ENCODE measurements around the gene BTF3.
A peak's percentile ranks its signal among the peaks of the same experiment; 100 is the strongest.
"Not testable (repeated sequence)": the region's sequence is repeated elsewhere in the genome, so short reads cannot be mapped to it uniquely, and the experiment has no call there.

Gene BTF3

DNA sequence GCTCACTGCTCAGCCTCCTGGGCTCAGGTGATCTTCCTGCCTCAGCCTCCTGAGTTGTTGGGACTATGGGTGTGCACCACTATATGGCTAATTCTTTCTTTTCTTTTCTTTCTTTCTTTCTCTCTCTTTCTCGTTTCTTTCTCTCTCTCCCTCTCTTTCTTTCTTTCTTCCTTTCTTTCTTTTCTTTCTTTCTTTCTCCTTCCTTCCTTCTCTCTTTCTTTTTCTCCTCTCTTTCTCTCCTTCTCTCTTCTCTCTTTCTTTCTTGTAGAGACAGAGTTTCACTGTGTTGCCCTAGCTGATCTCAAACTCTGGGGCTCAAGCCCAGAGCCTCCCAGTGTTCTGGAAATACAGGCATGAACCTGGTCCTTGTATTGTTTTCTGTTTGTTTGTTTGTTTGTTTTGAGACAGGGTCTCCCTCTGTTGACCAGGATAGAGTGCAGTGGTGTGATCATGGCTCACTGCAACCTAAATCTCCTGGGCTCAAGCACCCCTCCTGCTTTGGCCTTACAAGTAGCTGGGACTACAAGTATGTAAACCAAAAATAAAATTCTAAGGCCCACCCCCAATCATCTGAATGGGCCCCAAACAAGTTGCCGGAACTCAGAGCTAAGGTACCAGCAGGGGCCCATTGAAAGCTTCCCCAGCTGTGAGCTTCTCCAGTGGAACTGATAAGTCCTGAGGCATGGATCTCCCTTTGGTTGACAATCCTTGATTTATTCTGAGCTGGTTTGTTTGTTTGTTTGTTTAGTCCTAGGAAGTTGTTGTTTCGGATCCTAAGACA is 11.9 kb upstream of the BTF3 start:
- DNase-seq (ENCODE audit: low spot score), result no peak

DNA sequence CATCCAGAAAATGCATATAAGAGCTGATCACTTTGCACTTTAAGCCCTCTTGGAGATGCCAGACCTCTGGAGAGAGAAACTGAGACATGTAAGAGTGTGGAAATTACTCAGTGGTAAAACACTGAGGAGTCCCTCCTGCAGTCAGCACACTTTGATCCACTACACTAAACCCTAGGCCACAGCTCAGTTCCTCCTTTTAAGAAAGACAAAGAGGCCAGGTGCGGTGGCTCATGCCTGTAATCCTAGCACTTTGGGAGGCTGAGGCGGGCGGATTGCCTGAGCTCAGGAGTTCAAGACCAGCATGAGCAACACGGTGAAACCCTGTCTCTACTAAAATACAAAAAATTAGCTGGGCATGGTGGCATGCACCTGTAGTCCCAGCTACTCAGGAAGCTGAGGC is 11.0 kb upstream of the BTF3 start:
- DNase-seq (ENCODE audit: low spot score), result not testable (repeated sequence)

DNA sequence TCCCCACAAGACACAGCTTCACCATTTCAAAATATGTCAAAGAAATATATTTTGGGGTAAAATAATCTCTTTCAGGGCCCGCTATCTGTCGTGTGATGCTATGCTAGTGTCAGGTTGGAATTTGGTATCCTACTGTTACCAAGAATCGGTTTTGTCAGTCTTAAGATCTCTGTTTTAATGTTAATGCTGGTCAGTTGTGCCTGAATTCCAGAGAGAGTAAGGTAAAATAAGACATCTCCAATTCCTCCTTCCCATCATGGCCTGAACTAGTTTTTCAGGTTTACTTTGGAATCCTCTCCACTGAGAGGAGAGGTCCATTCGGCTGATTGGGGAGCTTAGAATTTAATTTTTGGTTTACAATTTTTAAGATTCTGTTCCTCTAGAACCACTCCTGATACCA is 10.4 kb upstream of the BTF3 start:
- DNase-seq (ENCODE audit: low spot score), result no peak

DNA sequence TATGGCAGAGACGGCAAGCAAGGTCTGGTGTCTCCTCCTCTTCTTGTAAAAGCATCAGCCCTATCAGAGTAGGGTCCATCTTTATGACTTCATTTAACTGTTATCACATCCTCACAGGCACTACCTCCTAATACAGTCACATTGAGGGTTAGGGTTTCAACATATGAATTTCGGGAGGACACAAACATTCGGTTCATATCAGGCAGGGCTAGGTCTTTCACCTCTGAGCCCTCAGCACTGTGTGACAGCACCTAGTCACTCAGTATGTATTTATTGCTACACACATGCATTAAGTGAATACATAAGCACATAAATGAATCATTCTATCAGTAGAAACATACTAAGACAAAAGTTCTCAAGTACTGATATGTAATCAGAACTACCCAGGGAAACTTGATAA is 9.4 kb upstream of the BTF3 start:
- DNase-seq (ENCODE audit: low spot score), result no peak

DNA sequence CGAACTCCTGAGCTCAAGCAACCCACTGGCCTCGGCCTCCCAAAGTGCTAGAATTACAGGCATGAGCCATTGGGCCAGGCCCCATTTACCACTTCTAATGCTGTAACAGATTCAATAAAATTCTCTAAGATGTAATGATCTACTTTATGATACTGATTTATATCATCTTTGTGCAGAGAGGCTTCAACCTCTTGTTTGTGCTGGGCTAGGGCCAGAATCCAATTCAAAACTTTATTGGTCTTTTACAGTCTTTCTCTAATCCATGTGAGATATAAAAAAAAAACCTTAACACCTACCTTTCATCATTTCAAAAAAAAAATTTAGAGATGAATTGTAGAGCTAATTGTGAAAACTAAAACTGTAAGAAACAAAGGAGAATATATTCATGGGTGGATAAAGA is 8.2 kb upstream of the BTF3 start:
- no peak for DNase-seq (ENCODE audit: low spot score)

DNA sequence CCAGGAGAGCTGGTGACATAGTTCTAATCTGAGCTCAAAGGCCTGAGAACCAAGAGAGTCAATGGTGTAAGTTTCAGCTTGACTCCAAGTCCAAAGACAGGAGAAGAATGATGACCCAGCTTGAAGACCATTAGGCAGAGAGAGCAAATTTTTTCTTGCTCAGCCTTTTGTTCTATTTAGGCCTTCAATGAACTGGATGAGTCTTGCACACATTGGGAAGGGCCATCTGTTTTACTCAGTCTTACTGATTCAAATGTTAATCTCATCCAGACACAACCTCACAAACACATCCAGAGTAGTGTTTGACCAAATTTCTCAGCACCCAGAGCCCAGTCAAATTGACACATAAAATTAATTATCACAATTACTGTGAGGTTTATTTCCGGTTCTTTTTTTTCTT is 7.1 kb upstream of the BTF3 start:
- no peak for DNase-seq (ENCODE audit: low spot score)

DNA sequence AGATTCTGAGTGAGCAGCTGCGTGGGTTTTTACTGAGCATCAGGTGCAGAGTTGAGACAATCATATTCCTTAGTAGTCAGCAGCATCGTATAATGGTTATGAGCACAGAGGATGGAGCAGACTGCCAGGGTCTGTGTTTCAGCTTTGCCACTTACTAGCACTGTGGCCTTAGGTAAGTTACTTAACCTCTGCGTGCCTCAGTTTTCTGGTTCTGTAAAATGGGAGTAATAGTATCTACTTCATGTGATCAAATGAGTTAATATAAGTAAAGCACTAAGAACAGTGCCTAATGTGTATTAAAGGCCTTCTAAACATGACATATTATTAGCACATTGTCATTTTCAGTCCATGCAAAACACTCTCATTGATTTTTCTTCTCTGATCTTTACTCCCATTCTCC is 4.8 kb upstream of the BTF3 start:
- no peak for DNase-seq (ENCODE audit: low spot score)

DNA sequence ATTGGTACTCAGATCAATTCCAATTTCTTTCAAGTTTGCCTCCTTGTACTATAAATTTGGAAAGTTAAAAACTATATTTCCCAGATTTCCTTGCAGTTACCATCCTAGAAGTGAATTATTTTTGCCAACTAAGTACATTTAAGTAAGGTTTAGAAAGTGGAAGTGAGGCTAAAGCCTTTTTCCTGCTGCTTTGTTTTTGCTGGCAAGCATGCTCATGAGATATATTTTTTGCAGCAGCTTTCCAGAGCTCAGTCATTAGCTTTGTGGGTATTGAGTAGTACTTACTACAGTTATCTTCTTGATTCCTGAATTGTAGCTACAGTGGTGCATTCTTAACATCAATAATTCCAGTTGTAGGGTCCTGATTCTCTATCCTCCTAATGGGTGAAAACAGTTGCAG is 3.5 kb upstream of the BTF3 start:
- no peak for DNase-seq (ENCODE audit: low spot score)

DNA sequence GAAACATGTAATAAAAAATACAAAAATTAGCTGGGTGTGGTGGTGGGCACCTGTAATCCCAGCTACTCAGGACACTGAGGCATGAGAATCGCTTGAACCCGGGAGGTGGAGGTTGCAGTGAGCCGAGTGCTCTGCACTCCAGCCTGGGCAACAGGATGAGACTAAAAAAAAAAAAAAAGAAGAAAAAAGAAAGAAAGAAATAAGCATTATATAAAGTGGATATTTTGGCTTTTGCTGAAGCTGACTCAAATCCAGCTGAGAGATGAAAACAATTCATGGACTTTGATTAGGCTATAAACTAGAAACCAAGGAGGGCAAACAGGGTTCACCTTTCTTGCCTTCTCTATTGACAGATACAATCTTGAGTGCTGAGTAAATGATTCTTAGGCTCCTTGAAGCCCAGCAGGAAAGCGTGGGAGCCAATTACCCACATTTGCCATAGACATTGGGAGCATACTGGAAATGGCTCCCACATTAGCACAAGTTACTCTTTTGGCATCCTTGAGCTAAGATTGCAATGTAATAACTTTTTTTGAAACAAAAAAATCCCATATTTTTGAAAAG is 2.4 kb upstream of the BTF3 start:
- no peak for DNase-seq (ENCODE audit: low spot score)

DNA sequence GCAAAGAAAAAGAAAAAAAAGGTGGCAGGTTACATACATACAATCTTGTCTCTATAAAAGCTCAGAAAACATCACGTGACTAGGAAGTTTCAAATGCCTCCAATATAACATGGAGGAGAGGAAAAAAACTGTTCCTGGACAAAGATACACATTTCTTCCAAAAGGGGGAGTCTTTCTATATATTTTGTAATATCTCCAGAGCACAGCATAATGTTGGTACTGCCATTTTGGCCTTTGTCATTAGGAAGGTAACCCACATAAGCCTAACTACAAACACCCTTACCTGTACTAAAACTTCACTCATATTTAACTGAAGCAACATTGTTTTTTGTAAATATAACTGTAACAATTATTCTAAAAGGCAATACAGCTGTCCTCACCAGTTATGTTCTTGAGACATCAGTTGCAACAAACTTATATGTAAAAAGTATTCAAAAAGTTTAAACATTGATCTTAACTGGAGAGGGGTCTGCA is 1.2 kb upstream of the BTF3 start:
- no peak for DNase-seq (ENCODE audit: low spot score)

DNA sequence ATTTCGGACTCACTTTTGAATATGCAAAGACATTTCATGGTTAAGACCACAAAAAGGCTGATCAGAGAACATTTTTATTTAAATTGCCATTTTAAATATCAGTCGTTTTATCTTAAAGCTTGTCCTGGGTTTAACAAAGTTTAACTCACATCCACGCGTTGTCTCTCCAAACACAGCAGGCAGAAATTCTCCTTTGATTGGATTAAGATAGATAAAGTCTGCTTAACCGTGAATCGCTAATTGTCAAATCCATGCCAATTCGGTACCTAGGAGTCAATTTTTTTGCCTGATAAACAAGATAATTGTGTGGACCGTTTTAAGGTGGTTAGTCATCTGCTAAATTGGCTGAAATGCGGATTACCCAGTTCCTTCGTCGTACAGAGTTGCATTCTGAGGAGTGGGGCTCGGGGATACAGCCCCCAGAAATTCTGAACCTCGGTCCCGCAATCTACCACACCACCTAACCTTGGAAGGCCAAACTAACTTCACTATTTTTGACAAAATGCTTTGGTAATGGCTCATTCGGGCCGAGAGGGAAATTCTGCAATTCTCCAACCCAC is 665 bp upstream of the BTF3 start:
- DNase-seq (ENCODE audit: low spot score), result no peak

DNA sequence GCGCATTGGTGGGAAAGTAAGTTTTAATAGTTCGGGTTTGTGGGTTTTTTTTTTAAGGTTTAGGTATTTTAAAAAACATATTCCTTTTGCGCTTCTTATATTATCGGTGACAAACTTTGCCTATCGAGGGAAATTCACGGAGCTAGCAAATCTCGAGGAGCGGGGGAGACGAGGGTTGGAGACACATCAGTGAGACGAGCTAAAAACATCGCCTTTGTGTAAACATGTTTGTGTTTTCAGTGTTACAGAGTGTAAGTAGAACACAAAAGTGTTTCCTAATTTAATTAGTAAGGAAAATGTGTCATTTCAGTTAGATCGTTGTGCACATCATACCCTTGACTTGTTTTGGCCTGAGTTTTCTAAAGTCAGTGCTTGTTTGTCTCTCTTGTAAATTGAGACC is 945 bp downstream of the BTF3 start:
- no peak for DNase-seq (ENCODE audit: low spot score)

DNA sequence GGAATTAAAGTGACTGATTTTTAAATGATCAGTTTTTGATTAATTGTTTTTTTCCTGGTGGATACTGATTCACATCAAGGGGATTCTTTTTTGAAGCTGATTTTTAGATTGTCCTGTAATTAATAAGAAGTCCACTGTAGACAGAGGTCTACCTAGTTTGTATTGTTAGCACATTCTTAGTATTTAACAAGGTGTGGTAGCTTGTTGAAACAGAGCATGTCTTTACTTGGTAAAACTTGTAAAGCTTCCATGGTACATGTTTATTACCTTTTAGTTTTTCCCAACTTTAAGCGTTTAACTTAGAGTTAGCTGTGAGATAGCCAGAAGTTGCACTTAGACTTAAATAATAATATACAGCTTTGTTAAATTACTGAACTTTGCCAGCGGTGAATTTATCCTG is 1.5 kb downstream of the BTF3 start:
- no peak for DNase-seq (ENCODE audit: low spot score)

DNA sequence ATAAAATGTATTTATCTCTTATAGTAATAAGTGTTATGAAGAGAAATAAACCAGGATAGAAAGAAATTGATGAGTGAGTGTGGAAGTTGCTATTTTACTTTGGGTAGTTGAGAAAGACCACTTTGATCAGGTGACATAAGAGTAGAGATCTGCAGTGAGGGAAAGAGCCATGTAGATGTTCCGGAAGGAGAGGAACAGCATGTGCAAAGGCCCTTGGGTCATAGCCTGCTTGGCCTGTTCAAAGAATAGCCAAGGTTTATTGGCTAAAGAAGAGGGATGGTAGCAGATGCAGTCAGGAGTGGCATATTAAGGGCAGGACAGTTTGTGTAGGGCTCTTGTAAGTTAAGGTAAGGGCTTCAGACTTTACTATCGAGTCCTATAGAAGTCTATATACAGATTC is 3.2 kb downstream of the BTF3 start:
- DNase-seq (ENCODE audit: low spot score), result no peak

DNA sequence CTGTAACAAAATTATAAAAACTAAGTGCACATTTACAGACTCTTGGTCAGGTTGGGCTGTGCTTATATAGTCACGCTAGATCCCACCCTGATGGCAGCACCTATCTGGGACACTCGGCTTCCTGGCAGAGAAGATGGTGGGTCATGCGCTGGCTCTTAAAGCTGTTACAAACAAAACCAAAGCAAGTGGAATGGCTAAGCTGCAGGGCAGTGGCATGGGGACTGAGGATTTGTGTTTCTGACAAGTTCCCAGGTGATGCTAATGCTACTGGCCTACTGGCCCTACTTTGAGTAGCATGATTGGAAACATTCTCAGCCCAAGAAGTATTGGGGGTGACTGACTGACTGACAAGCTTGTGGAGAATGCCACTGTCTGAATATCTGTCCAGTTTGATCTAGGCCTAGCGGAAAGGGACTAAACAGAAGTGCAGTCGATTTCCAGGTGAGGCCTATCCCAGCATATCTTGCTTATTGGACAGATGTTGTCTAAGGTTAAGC is 8.3 kb downstream of the BTF3 start:
- no peak for DNase-seq (ENCODE audit: low spot score)

DNA sequence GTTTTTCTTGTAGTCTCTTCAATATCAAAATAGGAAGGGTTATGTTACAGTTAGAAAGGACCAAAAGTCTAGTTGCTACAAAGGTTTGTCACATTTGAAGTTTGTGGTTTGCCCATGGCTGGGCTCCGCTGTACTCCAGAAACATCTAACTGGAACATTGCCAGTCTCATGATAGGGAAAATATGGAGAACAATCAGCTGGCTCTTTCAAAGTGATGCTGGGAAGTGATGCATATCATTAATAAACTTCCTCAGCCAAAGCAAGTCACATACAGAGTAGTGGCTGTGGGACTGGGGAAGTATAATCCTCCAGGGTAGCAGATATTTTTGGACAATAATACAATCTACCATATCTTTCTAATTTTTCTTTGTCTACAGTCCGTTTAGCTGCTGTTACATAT is 8.8 kb downstream of the BTF3 start:
- no peak for DNase-seq (ENCODE audit: low spot score)

DNA sequence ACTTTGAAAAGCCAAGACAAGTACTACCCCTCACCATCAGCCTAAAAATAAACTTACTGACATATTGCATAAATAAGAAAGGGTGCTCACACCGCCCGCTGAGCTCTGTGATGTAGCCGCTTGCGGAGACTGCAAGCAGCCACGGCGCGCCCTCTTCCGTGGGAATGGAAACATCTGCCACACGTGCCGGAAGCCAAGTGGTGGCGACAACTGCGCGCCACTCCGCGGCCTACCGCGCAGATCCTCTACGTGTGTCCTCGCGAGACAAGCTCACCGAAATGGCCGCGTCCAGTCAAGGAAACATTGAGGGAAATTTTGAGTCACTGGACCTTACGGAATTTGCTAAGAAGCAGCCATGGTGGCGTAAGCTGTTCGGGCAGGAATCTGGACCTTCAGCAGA is 10.3 kb downstream of the BTF3 start:
- DNase-seq (ENCODE audit: low spot score), result not testable (repeated sequence)

DNA sequence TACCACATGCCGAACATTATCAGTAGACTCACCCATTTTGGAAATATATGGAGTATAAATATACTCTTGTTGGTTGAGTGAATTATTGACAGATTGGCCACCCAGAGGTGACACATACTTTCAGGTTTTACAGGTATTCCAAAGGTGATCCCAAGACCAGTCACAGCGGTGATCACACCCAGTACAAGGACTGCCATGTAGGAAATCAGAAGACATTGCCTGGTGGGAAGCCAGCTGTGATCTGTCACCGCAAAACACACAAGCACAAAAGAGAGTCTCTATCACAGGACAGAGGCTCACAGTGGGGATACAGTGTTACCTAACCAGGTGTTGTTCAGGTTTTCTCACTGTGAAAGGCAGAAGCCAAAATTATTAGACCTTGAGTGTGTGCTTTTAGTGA is 15.8 kb downstream of the BTF3 start:
- DNase-seq (ENCODE audit: low spot score), result no peak

DNA sequence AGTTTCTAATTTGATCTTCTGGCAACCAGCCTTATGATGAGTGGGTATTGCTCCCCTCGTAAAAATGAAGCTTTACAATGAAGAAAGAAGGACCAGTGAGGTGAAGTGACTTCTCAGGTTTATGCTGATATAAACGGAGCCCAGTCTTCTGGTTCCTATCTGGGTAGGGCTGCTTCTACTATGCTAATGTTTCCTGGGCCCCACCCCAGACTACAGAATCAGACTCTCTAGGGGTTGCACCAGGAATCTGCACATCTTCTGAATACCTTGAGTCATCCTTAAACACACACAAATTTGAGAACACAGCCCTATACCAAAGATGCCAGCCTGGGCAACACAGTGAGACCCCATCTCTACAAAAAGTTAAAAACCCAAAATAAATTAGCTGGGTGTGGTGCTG is 16.2 kb downstream of the BTF3 start:
- no peak for DNase-seq (ENCODE audit: low spot score)

DNA sequence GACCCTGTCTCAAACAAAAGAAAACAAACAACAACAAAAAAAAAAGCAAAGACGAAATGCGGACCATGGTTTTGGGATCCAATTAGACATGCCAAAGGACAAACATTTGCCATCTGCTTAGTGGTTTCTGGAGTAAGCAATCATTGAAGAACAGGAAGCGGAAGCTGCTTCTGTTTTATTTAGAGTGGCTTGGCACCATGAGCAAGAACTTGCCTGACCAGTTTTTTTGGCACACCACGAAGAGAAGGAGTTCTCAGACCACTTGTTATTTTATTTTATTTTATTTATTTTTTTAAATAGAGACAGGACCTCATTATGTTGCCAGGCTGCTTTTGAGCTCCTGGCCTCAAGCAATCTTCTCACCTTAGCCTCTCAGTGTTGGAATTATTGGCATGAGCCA is 17.0 kb downstream of the BTF3 start:
- DNase-seq (ENCODE audit: low spot score), result no peak

DNA sequence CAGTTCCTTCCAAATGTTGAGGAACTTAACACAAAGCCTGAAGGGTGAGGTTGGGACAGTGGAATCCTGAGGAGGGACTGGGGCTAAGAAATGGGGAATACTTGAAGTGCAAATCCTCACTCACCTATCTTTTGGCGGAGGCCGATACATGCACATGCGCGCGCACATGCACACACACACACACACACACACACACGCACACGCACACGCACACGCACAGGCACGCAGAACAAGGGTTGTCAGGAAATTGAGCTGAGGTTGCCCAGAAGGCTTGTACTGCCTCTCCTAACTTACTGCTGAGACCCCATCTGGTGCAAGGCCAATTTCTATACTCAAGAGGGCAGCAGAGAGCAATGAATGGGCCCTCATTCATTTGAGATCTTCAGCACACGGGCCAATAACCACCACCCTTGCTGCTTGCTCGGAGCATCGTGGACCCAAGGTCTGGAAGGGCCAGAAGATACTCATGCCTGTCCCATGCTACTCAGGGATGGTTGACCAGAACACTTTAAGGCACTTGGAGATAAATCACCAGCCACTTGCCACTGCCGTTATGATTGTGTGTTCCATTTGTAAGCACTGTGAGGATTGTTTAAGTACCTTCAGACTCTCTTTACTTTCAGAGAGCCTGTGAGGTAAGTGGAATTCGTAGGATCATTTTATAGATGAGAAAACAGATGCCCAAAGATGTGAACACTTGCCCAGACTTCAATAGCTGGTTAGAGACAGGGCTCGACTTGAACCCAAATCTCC is 21.5 kb downstream of the BTF3 start:
- peak; percentile 83 for DNase-seq (ENCODE audit: low spot score)

DNA sequence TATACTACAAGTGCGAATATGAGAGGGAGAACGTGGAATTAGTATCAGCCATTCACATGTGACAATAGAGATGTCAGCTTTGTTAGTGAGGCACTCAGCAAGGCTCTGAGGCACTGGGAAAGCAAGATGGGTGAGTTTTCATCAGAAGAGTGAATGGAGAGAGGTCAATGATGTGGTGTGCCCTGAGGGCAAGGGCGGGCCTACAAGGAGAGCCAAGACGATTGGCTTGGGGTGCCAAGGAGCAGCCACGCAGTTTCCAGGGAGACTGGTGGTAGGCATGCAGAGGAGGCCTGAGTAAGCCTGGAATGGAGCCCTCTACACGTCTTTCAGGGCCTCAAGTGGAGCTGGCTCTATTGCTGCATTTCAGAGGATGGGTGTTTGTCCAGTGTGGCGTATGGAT is 24.7 kb downstream of the BTF3 start:
- no peak for DNase-seq (ENCODE audit: low spot score)

DNA sequence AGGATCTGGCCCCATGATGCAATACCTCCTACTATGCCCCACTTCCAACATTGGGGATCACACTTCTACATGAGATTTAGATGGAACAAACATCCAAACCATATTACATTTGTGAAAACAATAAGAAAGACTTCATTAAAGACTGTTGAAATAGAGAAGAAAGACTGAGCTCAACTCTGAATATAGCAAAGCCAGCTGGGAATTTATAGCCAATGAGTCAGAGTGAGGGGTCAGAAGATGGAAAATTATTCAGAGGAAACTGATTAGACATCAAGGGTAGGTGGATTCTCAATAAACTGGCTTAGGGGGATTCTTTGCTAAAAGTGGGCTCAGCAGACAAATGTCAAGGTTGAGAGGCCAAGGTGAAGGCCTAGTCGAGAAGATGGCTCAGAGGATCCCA is 25.6 kb downstream of the BTF3 start:
- no peak for DNase-seq (ENCODE audit: low spot score)

All from CD4-positive, alpha-beta T cell treated with Interleukin-2 at 100 ng/mL for 4 hours (primary cell).